CD4-positive, alpha-beta memory T cell (primary cell): ENCODE measurements around the gene QARS1. TPM values are rescaled to one million over a fixed set of nuclear protein-coding genes. Genes with fewer than 3 reads are reported as not detected.
A peak's percentile ranks its signal among the peaks of the same experiment; 100 is the strongest.

Source experiments
- CTCF ChIA-PET: fragments of 350-600 bp; sonication (Branson Sonifier 250); formaldehyde crosslinking; loops from one replicate; lab custom pipeline; 2021; ENCODE audit warnings: inconsistent platforms; ENCODE audit not compliant: partially characterized antibody; lab: Charles Lee
- POLR2A ChIA-PET: fragments of 350-600 bp; sonication (Branson Sonifier 250); formaldehyde crosslinking; loops from one replicate; lab custom pipeline; 2021; ENCODE audit not compliant: partially characterized antibody; lab: Charles Lee
- DNase-seq, 5 donors: peaks; one replicate each; pipeline versions ENCODE4 v3.0.0 to v3.0.0-alpha.2; 2020 to 2022; ENCODE audit warnings: mixed read lengths in 1 of 5
- H3K27ac ChIP-seq: one replicate; pipeline ENCODE4 v1.7.0; 2013; ENCODE audit warnings: low read depth, low read length
- H3K27me3 ChIP-seq: 2 replicates; pipeline ENCODE4 v1.7.0; 2013; ENCODE audit warnings: mild to moderate bottlenecking, low read length, moderate library complexity; ENCODE audit not compliant: insufficient read depth
- H3K36me3 ChIP-seq: 2 replicates; pipeline ENCODE4 v1.7.0; 2013; ENCODE audit warnings: mild to moderate bottlenecking, low read length, moderate library complexity; ENCODE audit not compliant: insufficient read depth
- H3K4me1 ChIP-seq: 2 replicates; pipeline ENCODE4 v1.7.0; 2013; ENCODE audit warnings: mild to moderate bottlenecking, low read length, moderate library complexity; ENCODE audit not compliant: insufficient read depth
- H3K4me3 ChIP-seq, 2 donors: one replicate each; pipeline ENCODE4 v1.7.0; 2013; ENCODE audit warnings: low read length in 2 of 2, mild to moderate bottlenecking in 1 of 2
- H3K9me3 ChIP-seq, 2 donors: one replicate each; pipeline ENCODE4 v1.7.0; 2013; ENCODE audit warnings: low read length in 2 of 2, control low read depth in 1 of 2; ENCODE audit not compliant: control insufficient read depth in 1 of 2
- H3K27ac Mint-ChIP-seq, 7 donors: one replicate each; pipeline ENCODE4 v1.8.0; 2020 to 2021; ENCODE audit warnings: mixed read lengths in 7 of 7, mild to moderate bottlenecking in 6 of 7, inconsistent platforms in 3 of 7, moderate library complexity in 3 of 7
- H3K27me3 Mint-ChIP-seq, 2 donors: one replicate each; pipeline ENCODE4 v1.8.0; 2020 to 2021; ENCODE audit warnings: mixed read lengths in 2 of 2
- H3K36me3 Mint-ChIP-seq, 2 donors: one replicate each; pipeline ENCODE4 v1.8.0; 2020 to 2021; ENCODE audit warnings: mixed read lengths in 2 of 2, inconsistent platforms in 1 of 2, mild to moderate bottlenecking in 1 of 2
- H3K4me1 Mint-ChIP-seq, 4 donors: one replicate each; pipeline ENCODE4 v1.8.0; 2020 to 2021; ENCODE audit warnings: mixed read lengths in 4 of 4, mild to moderate bottlenecking in 1 of 4
- H3K4me3 Mint-ChIP-seq, 8 donors: one replicate each; pipeline ENCODE4 v1.8.0; 2020 to 2021; ENCODE audit warnings: mixed read lengths in 8 of 8, mild to moderate bottlenecking in 7 of 8, moderate library complexity in 6 of 8, inconsistent platforms in 3 of 8
- H3K9me3 Mint-ChIP-seq, 8 donors: one replicate each; pipeline ENCODE4 v1.8.0; 2020 to 2021; ENCODE audit warnings: mixed read lengths in 8 of 8, mild to moderate bottlenecking in 5 of 8, inconsistent platforms in 3 of 8, moderate library complexity in 1 of 8
- intact Hi-C: fragments of 100-400 bp; cut with micrococcal nuclease; formaldehyde crosslinking; loops from one replicate; pipeline ENCODE4 v1.15.1; 2023
- polyA plus RNA-seq, 2 donors: library from polyadenylated mRNA; unstranded; fragments of 300-500 nt; fragmentation: Illumina TruSeq; gene quantifications; one replicate each; pipeline ENCODE4 v1.2.3, GENCODE V29; 2021
- total RNA-seq, 2 experiments: library from RNA; stranded (reverse); gene quantifications; one replicate each; pipeline ENCODE4 v1.2.3, GENCODE V29; 2021

QARS1 gene
- total RNA-seq: 100 to 1,000 TPM; 199 TPM
- 100 to 1,000 TPM; 102 to 116 TPM for polyA plus RNA-seq

DNA sequence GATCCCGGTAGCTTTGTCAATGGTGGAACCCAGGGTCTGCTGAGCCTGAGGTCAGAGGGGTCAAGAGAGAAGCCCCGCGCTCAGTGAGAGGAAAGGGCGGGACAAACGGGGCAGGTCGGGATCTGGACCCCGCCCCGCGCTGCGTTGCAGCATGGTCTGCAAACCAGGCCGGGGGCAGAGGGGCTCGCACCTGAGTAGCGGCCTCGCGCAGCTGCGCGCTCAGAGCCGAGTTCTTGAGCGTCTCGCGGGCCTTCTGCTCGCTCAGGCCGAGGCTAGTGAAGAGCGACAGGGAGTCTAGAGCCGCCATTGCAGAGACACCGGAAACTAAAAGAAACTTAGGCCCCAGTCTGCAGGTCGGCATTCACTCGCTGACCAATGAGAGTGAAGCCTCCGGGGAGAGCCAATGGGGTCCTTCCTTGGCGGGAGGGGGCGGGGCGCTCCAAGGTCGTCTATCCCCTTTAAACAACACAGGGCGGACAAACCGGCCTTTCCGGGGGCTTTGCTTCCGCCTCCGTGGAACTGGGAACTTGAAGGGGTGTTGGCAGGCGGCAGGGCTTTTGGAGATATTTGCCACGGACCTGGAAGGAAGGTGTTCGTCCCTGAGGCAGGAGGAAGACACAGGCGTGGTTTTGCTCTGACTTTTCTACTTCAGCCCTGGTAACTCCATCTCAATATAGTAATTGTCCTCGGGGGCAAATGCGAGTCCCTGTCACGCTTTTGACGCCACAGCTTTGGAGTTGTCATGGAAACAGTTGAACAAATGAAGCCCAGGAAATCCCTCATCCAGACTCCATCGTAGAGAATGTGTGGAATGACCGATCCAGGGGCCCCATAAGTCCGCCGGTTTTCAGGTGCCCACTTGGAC, at the start of gene QARS1:
Gene QARS1, minus strand, starts transcription at position 331 of the 865 bp plus-strand sequence. Its CDS starts 24 bp downstream, at position 307.
- H3K4me3 ChIP-seq: peak within 1 kb of the TSS; percentile 64 to 94
- Mint-ChIP-seq H3K9me3 (no peaks in the 10 kb centered on the region), H3K4me1 (peaks cover 12 to 38% (median 26%) of the 10 kb centered on the region in 4 donors), H3K4me3 (peak within 1 kb of the TSS; percentile 96 to 99 (median 98)), H3K27ac (peak within 1 kb of the TSS; percentile 94 to 99 (median 98)), H3K36me3 (peaks cover 32 to 48% of the 10 kb centered on the region in 2 donors), H3K27me3 (no peaks in the 10 kb centered on the region)
- peaks cover 34% of the 10 kb centered on the region for H3K36me3 ChIP-seq
- ChIA-PET POLR2A (interaction anchor here (0.9 to 9.7 kb wide), 9 partner anchors 11 to 236 kb away, joined by 3 to 122 read pairs (median 4); partner anchors contain the start of genes IMPDH2, NDUFAF3, QRICH1 and USP19), CTCF (interaction anchor here (1.1 to 2.5 kb wide), 3 partner anchors 10 to 16 kb away, joined by 3 to 17 read pairs (median 9); partner anchors contain the start of genes QRICH1 and USP19)
- peak within 1 kb of the TSS; percentile 92 for H3K27ac ChIP-seq
- intact Hi-C loops: loop anchor here (1.0 kb wide), 2 partner anchors 10 to 16 kb away; partner anchors contain the start of genes QRICH1 and USP19
- no peaks in the 10 kb centered on the region for H3K9me3 ChIP-seq
- DNase-seq: peak; percentile 86 to 93 (median 88)
- H3K4me1 ChIP-seq: peaks cover 21% of the 10 kb centered on the region
- H3K27me3 ChIP-seq: no peaks in the 10 kb centered on the region

DNA sequence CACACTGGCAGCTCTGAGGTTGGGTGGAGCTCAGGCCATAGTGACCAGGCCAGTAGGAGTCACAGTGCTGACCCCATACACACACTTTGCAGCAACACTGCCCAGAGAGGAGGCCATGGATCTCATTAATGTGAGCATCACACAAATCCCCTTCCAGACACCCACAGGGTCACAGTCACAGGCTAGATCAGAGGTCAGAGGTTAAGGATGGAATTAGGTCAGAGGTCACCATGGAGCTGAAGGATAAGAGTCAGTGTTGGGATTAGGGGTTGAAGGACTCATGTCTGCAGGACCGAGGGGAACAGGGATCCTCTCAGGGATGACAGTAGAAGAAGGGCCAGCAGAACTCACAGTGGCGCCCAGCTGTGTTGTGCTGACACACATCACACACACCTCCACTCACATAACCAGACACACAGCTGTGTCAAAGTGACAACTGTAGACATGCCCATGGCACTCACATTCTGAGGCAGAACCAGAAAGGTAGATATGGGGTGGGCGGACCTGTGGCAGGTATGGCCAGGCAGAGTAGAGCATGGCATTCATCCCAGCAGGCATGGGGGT, 48.9 kb upstream of the QARS1 start:
- no peak overlapping the region for H3K4me3 ChIP-seq
- no peaks in the 10 kb centered on the region for H3K27me3 ChIP-seq
- intact Hi-C loops: no loop called here
- Mint-ChIP-seq H3K36me3 (peaks cover 0 to 1% of the 10 kb centered on the region in 2 donors), H3K27ac (peak overlapping the region in 3 of 7 donors; percentile 19 to 52 (median 19)), H3K27me3 (no peaks in the 10 kb centered on the region), H3K9me3 (no peaks in the 10 kb centered on the region), H3K4me1 (peaks cover 2 to 5% (median 4%) of the 10 kb centered on the region in 4 donors), H3K4me3 (no peak overlapping the region)
- no peaks in the 10 kb centered on the region for H3K36me3 ChIP-seq
- POLR2A ChIA-PET: interaction anchor here (0.6 to 1.1 kb wide), 2 partner anchors 10 to 673 kb away, joined by 3 to 4 read pairs; no protein-coding TSS in a partner anchor
- H3K27ac ChIP-seq: no peak overlapping the region
- CTCF ChIA-PET: interaction anchor here (0.9 to 1.4 kb wide), 3 partner anchors 11 to 165 kb away, joined by 3 to 4 read pairs (median 4); partner anchors contain the start of gene P4HTM
- no peak for DNase-seq
- H3K9me3 ChIP-seq: no peaks in the 10 kb centered on the region
- H3K4me1 ChIP-seq: no peaks in the 10 kb centered on the region

DNA sequence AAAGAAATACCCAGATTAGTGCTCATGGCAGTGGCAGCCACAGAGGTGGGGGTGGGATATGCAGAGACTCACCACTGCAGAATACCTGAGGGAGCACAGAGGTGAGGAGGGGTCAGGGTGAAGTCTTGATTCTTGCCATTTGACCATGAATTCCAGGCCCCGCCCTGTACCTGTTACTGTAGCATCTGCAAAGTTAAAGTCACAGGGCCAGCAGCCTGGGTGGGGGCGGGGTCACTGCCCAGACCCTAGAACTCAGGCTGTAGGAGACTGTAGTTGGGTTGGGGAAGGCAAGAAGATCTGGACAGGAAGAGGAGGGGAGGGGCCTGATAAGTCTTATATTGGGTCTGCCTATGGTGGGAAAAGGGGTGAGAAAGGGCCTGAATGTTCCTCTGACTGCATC, 47.1 kb upstream of the QARS1 start:
- no peaks in the 10 kb centered on the region for H3K36me3 ChIP-seq
- intact Hi-C loops: no loop called here
- DNase-seq: no peak
- H3K9me3 ChIP-seq: no peaks in the 10 kb centered on the region
- H3K4me1 Mint-ChIP-seq: no peaks in the 10 kb centered on the region
- no peaks in the 10 kb centered on the region for H3K27me3 ChIP-seq
- H3K27ac ChIP-seq: no peak overlapping the region
- H3K4me3 Mint-ChIP-seq: no peak overlapping the region
- peak overlapping the region in 2 of 7 donors; percentile 18 to 61 for H3K27ac Mint-ChIP-seq
- no peaks in the 10 kb centered on the region for H3K9me3 Mint-ChIP-seq
- H3K36me3 Mint-ChIP-seq: no peaks in the 10 kb centered on the region
- POLR2A ChIA-PET: no interaction called here
- CTCF ChIA-PET: no interaction called here
- no peaks in the 10 kb centered on the region for H3K4me1 ChIP-seq
- H3K27me3 Mint-ChIP-seq: no peaks in the 10 kb centered on the region
- no peak overlapping the region for H3K4me3 ChIP-seq

DNA sequence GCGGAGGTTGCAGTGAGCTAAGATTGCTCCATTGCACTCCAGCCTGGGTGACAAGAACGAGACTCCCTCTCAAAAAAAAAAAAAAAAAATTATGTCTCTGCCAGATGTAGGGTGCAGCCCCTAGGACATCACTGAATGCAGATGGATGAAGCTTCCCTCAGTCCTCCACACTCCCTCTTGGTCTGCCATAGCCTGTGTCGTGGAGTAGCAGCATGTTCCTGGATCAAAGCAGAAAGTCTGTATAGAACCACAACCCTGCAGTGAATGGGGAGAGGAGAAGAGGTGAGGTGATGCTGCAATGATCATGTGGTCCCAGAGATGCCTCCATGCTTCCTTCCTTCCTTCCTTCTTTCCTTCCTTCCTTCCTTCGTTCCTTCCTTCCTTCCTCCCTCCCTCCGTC, 43.6 kb upstream of the QARS1 start:
- Histone ChIP-seq H3K27ac (no peak overlapping the region), H3K27me3 (no peaks in the 10 kb centered on the region), H3K4me1 (no peaks in the 10 kb centered on the region), H3K36me3 (no peaks in the 10 kb centered on the region), H3K9me3 (no peaks in the 10 kb centered on the region), H3K4me3 (no peak overlapping the region)
- ChIA-PET POLR2A (no interaction called here), CTCF (interaction anchor here (0.6 to 0.7 kb wide), 2 partner anchors 169 to 355 kb away, joined by 3 to 4 read pairs; no protein-coding TSS in a partner anchor)
- H3K27ac Mint-ChIP-seq: no peak overlapping the region
- intact Hi-C loops: no loop called here
- DNase-seq: no peak
- peaks cover 0 to 4% (median 0%) of the 10 kb centered on the region in 8 donors for H3K9me3 Mint-ChIP-seq
- no peaks in the 10 kb centered on the region for H3K4me1 Mint-ChIP-seq
- H3K4me3 Mint-ChIP-seq: peak overlapping the region in 1 of 8 donors; percentile 69
- no peaks in the 10 kb centered on the region for H3K27me3 Mint-ChIP-seq
- H3K36me3 Mint-ChIP-seq: no peaks in the 10 kb centered on the region

DNA sequence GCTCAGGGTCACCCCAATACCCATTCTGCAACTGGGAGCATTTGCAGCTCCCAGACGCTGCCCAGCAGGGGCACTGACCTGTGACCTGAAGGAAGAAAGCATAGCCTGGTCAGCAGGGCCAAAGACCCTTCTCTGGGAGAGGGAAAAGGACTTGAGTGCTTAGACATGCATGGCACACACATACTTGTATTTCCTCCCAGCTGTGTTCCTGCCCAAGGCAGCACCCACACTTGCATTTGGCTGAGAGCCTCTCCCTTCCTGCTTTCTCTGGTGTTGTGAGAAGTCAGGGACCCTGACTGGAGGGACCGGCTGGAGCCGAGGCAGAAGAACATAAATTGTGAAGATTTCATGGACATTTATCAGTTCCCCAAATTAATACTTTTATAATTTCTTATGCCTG, 35.5 kb upstream of the QARS1 start:
- DNase-seq: no peak
- Mint-ChIP-seq H3K27ac (no peak overlapping the region), H3K9me3 (peaks cover 0 to 16% (median 1%) of the 10 kb centered on the region in 8 donors), H3K36me3 (peaks cover 0 to 3% of the 10 kb centered on the region in 2 donors), H3K4me3 (no peak overlapping the region), H3K27me3 (peaks cover 8 to 13% of the 10 kb centered on the region in 2 donors), H3K4me1 (no peaks in the 10 kb centered on the region)
- POLR2A ChIA-PET: no interaction called here
- intact Hi-C loops: no loop called here
- Histone ChIP-seq H3K9me3 (no peaks in the 10 kb centered on the region), H3K36me3 (no peaks in the 10 kb centered on the region), H3K4me3 (no peak overlapping the region), H3K27me3 (no peaks in the 10 kb centered on the region), H3K4me1 (no peaks in the 10 kb centered on the region), H3K27ac (no peak overlapping the region)
- CTCF ChIA-PET: no interaction called here

DNA sequence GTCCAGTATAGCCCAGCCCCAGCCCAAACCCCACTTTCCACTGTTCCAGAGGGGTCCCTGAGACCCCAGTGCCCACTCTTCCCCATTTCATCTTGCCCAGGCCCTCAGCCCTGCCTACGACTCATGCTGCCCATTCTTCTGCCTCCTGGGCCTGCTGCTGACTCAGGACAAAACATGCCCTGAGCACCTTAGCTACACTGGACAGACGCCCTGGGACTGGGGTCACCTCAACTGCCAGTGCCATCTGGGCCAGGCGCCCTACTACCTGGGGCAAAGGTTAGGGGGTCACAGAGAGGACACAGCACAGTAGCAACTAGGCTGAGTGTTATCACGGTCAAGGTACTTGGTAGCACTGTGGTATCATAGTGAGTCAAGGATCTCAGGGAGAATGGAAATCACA, 30.9 kb upstream of the QARS1 start:
- H3K27ac Mint-ChIP-seq: no peak overlapping the region

More for the DNA sequence above, 30.9 kb upstream of the QARS1 start:
- intact Hi-C loops: no loop called here
- no peaks in the 10 kb centered on the region for H3K27me3 ChIP-seq
- no peaks in the 10 kb centered on the region for H3K36me3 ChIP-seq
- Mint-ChIP-seq H3K36me3 (no peaks in the 10 kb centered on the region), H3K4me3 (no peak overlapping the region), H3K27me3 (peaks cover 7 to 18% of the 10 kb centered on the region in 2 donors), H3K4me1 (no peaks in the 10 kb centered on the region), H3K9me3 (no peaks in the 10 kb centered on the region)
- ChIA-PET CTCF (no interaction called here), POLR2A (no interaction called here)
- H3K4me1 ChIP-seq: no peaks in the 10 kb centered on the region
- DNase-seq: no peak
- no peak overlapping the region for H3K27ac ChIP-seq
- H3K9me3 ChIP-seq: no peaks in the 10 kb centered on the region
- no peak overlapping the region for H3K4me3 ChIP-seq
